K562 (cell line): ENCODE results near the gene AKR1C3. TPM values are rescaled to one million over a fixed set of nuclear protein-coding genes. Genes with fewer than 3 reads are reported as not detected.
A peak's percentile ranks its signal among the peaks of the same experiment; 100 is the strongest.

Experiments used
- ELF2 ChIP-seq: fragments of 250-450 bp; sonication (Bioruptor Pico); IDR thresholded peaks from 2 replicates; pipeline ENCODE4 v1.5.0; 2021; ENCODE audit warnings: mild to moderate bottlenecking
- FOS ChIP-seq: IDR thresholded peaks from 3 replicates; pipeline ENCODE4 v1.6.1; 2011; ENCODE audit not compliant: insufficient read length; ENCODE audit errors: extremely low read depth
- LEF1 ChIP-seq: fragments of 450-650 bp; IDR thresholded peaks from 2 replicates; pipeline ENCODE4 v1.6.1; 2016; ENCODE audit warnings: mild to moderate bottlenecking
- MAFF ChIP-seq: IDR thresholded peaks from 2 replicates; pipeline ENCODE4 v1.6.1; 2012; ENCODE audit warnings: low read length, improper control_type of control experiment
- MNT ChIP-seq, 2 experiments: fragments of 450-650 bp; conservative IDR thresholded peaks; 2 replicates each; pipeline ENCODE4 v1.6.1; 2017; ENCODE audit warnings: mild to moderate bottlenecking in 2 of 2, moderate library complexity in 2 of 2
- PHF21A ChIP-seq: fragments of 450-650 bp; IDR thresholded peaks from 2 replicates; pipeline ENCODE4 v1.6.1; 2017; ENCODE audit warnings: low read depth, borderline replicate concordance
- RREB1 ChIP-seq: fragments of 250-450 bp; sonication (Bioruptor Pico); IDR thresholded peaks from 2 replicates; pipeline ENCODE4 v1.4.0; 2020
- SIRT6 ChIP-seq: IDR thresholded peaks from one replicate; pipeline ENCODE4 v1.6.1; 2012; ENCODE audit warnings: low read depth, mild to moderate bottlenecking, control low read depth, inconsistent platforms, low read length, moderate library complexity
- polyA plus RNA-seq, 8 experiments: library from polyadenylated mRNA; depleted of rRNA in 4 of 8; stranded (reverse) in 5 of 8; unstranded in 3 of 8; fragments of >200 nt; fragmentation: Nextera tagmentation in 2 of 8; fragmentation: Illumina TruSeq in 1 of 8; extraction: Ambion mirVana in 2 of 8; extraction: Trizol in 1 of 8; gene quantifications; 2 replicates each; pipeline versions ENCODE4 v1.2.1 to v1.2.3, GENCODE V29; 2011 to 2014; ENCODE audit warnings: inconsistent platforms in 1 of 8, missing spikeins in 1 of 8
- total RNA-seq, 7 experiments: library from RNA; depleted of rRNA in 6 of 7; stranded (reverse); fragments of >200 nt in 6 of 7; fragmentation: Illumina TruSeq in 2 of 7; extraction: Trizol in 2 of 7; gene quantifications; 2 replicates each; pipeline versions ENCODE4 v1.2.1 to v1.2.3, GENCODE V29; 2011 to 2021; ENCODE audit warnings: low replicate concordance in 1 of 7
- TF ChIP-seq, protein P1 (sequence below): fragments of 250-450 bp; sonication (Bioruptor Pico); IDR thresholded peaks from 2 replicates; pipeline ENCODE4 v1.8.0; 2022; ENCODE audit warnings: moderate library complexity, mild to moderate bottlenecking, inconsistent platforms
- TF ChIP-seq, protein P2 (sequence below), 3 experiments: fragments of 200-800 bp in 1 of 3; sonication (Bioruptor generic) in 1 of 3; sonication (generic) in 1 of 3; formaldehyde crosslinking in 1 of 3; IDR thresholded peaks; 2 replicates each; pipeline versions ENCODE4 v1.6.1 to v1.8.0; 2016 to 2022; ENCODE audit warnings: mild to moderate bottlenecking in 2 of 3, missing compliant biosample characterization in 2 of 3, missing genetic modification characterization in 2 of 3, missing genetic modification reagents in 1 of 3
- TF ChIP-seq, protein P3 (sequence below): sonication (generic); formaldehyde crosslinking; IDR thresholded peaks from 2 replicates; pipeline ENCODE4 v1.8.1; 2023; ENCODE audit warnings: mild to moderate bottlenecking, missing genetic modification reagents

AKR1C3 gene
- total and polyA plus RNA-seq, 9 of the 15 experiments (the other 6 are each of a cell fraction or from before 2014, with no cell fraction given) = 4.6 to 20.4 (median 10.1) TPM

- no peak for TF ChIP-seq SIRT6
- TF ChIP-seq ELF2 (CRISPR knock-in tag) = no peak
- no peak for TF ChIP-seq RREB1 (CRISPR knock-in tag)
- peak; percentile 97 for TF ChIP-seq MAFF
- TF ChIP-seq FOS = no peak
- TF ChIP-seq MNT (conservative IDR thresholded peaks at IDR 0.05) = 0 out of 4 replicates have a peak, but pooled peaks have one; percentile 20 to 46
- TF ChIP-seq, protein P1, sequence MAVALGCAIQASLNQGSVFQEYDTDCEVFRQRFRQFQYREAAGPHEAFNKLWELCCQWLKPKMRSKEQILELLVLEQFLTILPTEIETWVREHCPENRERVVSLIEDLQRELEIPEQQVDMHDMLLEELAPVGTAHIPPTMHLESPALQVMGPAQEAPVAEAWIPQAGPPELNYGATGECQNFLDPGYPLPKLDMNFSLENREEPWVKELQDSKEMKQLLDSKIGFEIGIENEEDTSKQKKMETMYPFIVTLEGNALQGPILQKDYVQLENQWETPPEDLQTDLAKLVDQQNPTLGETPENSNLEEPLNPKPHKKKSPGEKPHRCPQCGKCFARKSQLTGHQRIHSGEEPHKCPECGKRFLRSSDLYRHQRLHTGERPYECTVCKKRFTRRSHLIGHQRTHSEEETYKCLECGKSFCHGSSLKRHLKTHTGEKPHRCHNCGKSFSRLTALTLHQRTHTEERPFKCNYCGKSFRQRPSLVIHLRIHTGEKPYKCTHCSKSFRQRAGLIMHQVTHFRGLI = no peak
- TF ChIP-seq, protein P2, sequence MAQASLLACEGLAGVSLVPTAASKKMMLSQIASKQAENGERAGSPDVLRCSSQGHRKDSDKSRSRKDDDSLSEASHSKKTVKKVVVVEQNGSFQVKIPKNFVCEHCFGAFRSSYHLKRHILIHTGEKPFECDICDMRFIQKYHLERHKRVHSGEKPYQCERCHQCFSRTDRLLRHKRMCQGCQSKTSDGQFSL (CRISPR knock-in tag; IDR thresholded peaks at IDR 0.05) = no peak
- TF ChIP-seq, protein P2 (tag; IDR thresholded peaks at IDR 0.05) = no peak
- TF ChIP-seq LEF1 = no peak; the same call in 1 of the 2 replicates
- TF ChIP-seq, protein P3, sequence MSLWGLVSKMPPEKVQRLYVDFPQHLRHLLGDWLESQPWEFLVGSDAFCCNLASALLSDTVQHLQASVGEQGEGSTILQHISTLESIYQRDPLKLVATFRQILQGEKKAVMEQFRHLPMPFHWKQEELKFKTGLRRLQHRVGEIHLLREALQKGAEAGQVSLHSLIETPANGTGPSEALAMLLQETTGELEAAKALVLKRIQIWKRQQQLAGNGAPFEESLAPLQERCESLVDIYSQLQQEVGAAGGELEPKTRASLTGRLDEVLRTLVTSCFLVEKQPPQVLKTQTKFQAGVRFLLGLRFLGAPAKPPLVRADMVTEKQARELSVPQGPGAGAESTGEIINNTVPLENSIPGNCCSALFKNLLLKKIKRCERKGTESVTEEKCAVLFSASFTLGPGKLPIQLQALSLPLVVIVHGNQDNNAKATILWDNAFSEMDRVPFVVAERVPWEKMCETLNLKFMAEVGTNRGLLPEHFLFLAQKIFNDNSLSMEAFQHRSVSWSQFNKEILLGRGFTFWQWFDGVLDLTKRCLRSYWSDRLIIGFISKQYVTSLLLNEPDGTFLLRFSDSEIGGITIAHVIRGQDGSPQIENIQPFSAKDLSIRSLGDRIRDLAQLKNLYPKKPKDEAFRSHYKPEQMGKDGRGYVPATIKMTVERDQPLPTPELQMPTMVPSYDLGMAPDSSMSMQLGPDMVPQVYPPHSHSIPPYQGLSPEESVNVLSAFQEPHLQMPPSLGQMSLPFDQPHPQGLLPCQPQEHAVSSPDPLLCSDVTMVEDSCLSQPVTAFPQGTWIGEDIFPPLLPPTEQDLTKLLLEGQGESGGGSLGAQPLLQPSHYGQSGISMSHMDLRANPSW (CRISPR knock-in tag) = no peak
- TF ChIP-seq PHF21A = no peak
These were observed 15.6 kb upstream of the AKR1C3 start (continued) for GRCh38 chr10:5078547-5079180.
